ENCODE measurements around the gene TUBB. TPM values are rescaled to one million over a fixed set of nuclear protein-coding genes. Genes with fewer than 3 reads are reported as not detected.

Gene TUBB
- total and polyA plus RNA-seq, 2 donors (not counting 3 experiments of a cell fraction or from before 2014, with no cell fraction given), result 1,276 to 1,408 TPM

DNA sequence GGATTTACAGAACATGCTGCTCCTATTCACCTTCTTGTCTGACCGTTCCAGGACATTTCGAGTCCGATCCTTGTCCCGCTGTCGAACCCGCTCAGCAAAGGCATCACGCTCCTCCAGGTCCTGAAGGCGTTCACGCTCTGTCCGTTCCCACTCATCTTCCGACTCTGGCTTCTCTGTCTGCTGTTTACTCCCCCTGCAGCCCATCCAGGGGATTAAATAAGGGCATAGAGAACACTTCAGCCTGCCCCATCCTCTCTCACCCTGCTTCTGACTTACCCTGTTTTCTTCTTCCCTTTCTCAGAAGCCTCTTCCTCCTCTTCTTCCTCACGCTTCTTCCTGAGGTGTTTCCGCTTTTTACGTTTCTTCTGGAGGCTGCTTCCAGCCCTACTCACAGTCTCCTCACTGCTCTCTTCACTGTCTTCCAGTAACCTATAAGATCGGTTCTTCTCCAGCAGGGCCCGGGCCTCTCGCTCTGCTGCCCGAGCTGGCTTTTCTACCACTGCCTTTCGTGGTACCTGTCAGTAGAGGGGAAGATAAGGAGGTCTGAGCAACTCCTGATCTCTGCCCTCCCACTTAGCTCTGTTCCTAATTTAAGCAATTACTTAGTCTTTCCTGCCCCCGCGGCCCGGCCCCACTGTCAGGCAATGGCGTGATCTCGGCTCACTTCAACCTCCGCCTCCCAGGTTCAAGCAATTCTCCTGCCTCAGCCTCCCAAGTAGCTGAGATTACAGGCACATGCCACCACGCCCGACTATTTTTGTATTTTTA, 49.2 kb upstream of the TUBB start:
- no peak for FAIRE-seq

More for the DNA sequence above, 49.2 kb upstream of the TUBB start:
- no peaks in the 10 kb centered on the region for H3K9me1 ChIP-seq (replicated peaks; ENCODE audit: control insufficient read depth, extremely low read depth, insufficient read depth, low read length)
- no peak overlapping the region for H3K4me3 ChIP-seq (replicated peaks in 1 of 3; ENCODE audit: insufficient read depth in 1 of 3, low read depth in 1 of 3, low read length in 3 of 3)
- no peaks in the 10 kb centered on the region for H4K20me1 ChIP-seq (replicated peaks; ENCODE audit: control insufficient read depth, extremely low read depth, insufficient read depth, low read length)
- H3K9me3 ChIP-seq (replicated peaks; ENCODE audit: control insufficient read depth, insufficient read depth, low read length), result no peaks in the 10 kb centered on the region
- dilution Hi-C loops (cut with MboI; ENCODE audit: extremely low pct_ligation_motif_present, low sequenced_read_pairs), result no loop called here
- H2AFZ ChIP-seq (ENCODE audit: low read depth, low read length), result no peak overlapping the region
- ChIA-PET CTCF (no interaction called here), POLR2A (no interaction called here)
- intact Hi-C loops (cut with micrococcal nuclease), result loop anchor here (5.0 kb wide), 1 partner anchor 129 kb away; no protein-coding TSS in a partner anchor
- H3K27me3 ChIP-seq (ENCODE audit: control insufficient read depth in 2 of 2, insufficient read depth in 2 of 2, low read length in 2 of 2), result no peaks in the 10 kb centered on the region
- peaks cover 6% of the 10 kb centered on the region for H3K4me1 ChIP-seq (ENCODE audit: control insufficient read depth, extremely low read depth, insufficient read depth, low read length)
- DNase-seq (ENCODE audit: low read depth, low spot score), result no peak
- H3K27ac ChIP-seq (ENCODE audit: insufficient read depth, low read depth, low read length), result no peak overlapping the region
- H3K79me2 ChIP-seq (ENCODE audit: control insufficient read depth, insufficient read depth, low read length), result peaks cover 10% of the 10 kb centered on the region
- H3K4me2 ChIP-seq (ENCODE audit: insufficient read depth, low read length), result no peak overlapping the region
- peaks cover 1 to 13% of the 10 kb centered on the region in 2 experiments for H3K36me3 ChIP-seq (ENCODE audit: control insufficient read depth in 2 of 2, extremely low read depth in 1 of 2, insufficient read depth in 2 of 2, low read length in 2 of 2)
- H3K9ac ChIP-seq (replicated peaks; ENCODE audit: extremely low read depth, insufficient read depth, low read length), result no peak overlapping the region
- BruUV-seq (replicated peaks), result no TSS peak
- no peak for TF ChIP-seq GATA2 (IDR thresholded peaks at IDR 0.05; ENCODE audit: insufficient read depth, insufficient read length, low read depth, low read length)
- TF ChIP-seq, protein P1, sequence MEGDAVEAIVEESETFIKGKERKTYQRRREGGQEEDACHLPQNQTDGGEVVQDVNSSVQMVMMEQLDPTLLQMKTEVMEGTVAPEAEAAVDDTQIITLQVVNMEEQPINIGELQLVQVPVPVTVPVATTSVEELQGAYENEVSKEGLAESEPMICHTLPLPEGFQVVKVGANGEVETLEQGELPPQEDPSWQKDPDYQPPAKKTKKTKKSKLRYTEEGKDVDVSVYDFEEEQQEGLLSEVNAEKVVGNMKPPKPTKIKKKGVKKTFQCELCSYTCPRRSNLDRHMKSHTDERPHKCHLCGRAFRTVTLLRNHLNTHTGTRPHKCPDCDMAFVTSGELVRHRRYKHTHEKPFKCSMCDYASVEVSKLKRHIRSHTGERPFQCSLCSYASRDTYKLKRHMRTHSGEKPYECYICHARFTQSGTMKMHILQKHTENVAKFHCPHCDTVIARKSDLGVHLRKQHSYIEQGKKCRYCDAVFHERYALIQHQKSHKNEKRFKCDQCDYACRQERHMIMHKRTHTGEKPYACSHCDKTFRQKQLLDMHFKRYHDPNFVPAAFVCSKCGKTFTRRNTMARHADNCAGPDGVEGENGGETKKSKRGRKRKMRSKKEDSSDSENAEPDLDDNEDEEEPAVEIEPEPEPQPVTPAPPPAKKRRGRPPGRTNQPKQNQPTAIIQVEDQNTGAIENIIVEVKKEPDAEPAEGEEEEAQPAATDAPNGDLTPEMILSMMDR (IDR thresholded peaks at IDR 0.05; ENCODE audit: extremely low read depth in 1 of 2, insufficient read depth in 1 of 2, low read depth in 1 of 2, low read length in 2 of 2), result peak in 1 of 2 donors; percentile 17
